GM12878 (cell line): ENCODE results near the gene GRK7. TPM values are rescaled to one million over a fixed set of nuclear protein-coding genes. Genes with fewer than 3 reads are reported as not detected.

Source experiments
- ATAC-seq: fragments of 200-7000 bp; cut with Tn5 transposase; 3 replicates; pipeline ENCODE4 v1.9.1; 2020; ENCODE audit warnings: mild to moderate bottlenecking, moderate library complexity
- BruUV-seq: library from RNA; stranded (reverse); fragments of 400-500 nt; replicated peaks from 2 replicates; lab custom pipeline; 2021; lab: Mats Ljungman, UMichigan
- CTCF ChIA-PET: fragments of 300-600 bp; sonication (Branson Sonifier 250); formaldehyde crosslinking; extraction: SDS; loops from one replicate; lab custom pipeline; 2021; ENCODE audit warnings: inconsistent platforms; lab: Yijun Ruan, JAX
- POLR2A ChIA-PET: fragments of 350-600 bp; formaldehyde crosslinking; extraction: SDS; loops from one replicate; lab custom pipeline; 2021; ENCODE audit warnings: inconsistent platforms; lab: Charles Lee
- RAD21 ChIA-PET: fragments of 300-600 bp; sonication (Branson Sonifier 250); formaldehyde crosslinking; loops from one replicate; lab custom pipeline; 2023; ENCODE audit warnings: antibody characterized with exemption; ENCODE audit not compliant: unreplicated experiment; lab: Charles Lee
- SMC1A ChIA-PET: fragments of 300-600 bp; sonication (Branson Sonifier 250); formaldehyde crosslinking; loops from one replicate; lab custom pipeline; 2023; ENCODE audit not compliant: unreplicated experiment, uncharacterized antibody; lab: Charles Lee
- DNase-seq: peaks from one replicate; pipeline ENCODE4 v3.0.0-alpha.2; 2011; ENCODE audit warnings: low read depth, low spot score
- FAIRE-seq: peaks from 3 replicates; lab custom pipeline; 2011; peaks lifted over from hg19 to GRCh38; lab: Jason Lieb, UNC
- H2AFZ ChIP-seq: 2 replicates; pipeline ENCODE4 v1.6.0; 2011; ENCODE audit warnings: low read depth, low read length, control low read depth; ENCODE audit not compliant: control insufficient read depth
- H3K27ac ChIP-seq: 2 replicates; pipeline ENCODE4 v1.5.1; 2011; ENCODE audit warnings: control low read depth; ENCODE audit not compliant: control insufficient read depth, insufficient read depth
- H3K27me3 ChIP-seq, 2 experiments: replicated peaks in 1 of 2; 2 replicates each; pipeline versions ENCODE4 v1.6.0 to v1.6.1; 2011; ENCODE audit warnings: low read length in 1 of 2; ENCODE audit not compliant: control insufficient read depth in 2 of 2, insufficient read depth in 2 of 2
- H3K36me3 ChIP-seq, 2 experiments: 2 replicates each; pipeline ENCODE4 v1.5.1; 2011; ENCODE audit warnings: low read length in 1 of 2; ENCODE audit not compliant: control insufficient read depth in 2 of 2, insufficient read depth in 2 of 2
- H3K4me1 ChIP-seq: 2 replicates; pipeline ENCODE4 v1.6.1; 2011; ENCODE audit warnings: mild to moderate bottlenecking, low read length, moderate library complexity, mixed read lengths; ENCODE audit not compliant: control insufficient read depth, insufficient read depth
- H3K4me2 ChIP-seq: 2 replicates; pipeline ENCODE4 v1.6.0; 2011; ENCODE audit warnings: control low read depth; ENCODE audit not compliant: control insufficient read depth, insufficient read depth
- H3K4me3 ChIP-seq: fragments of 200-600 bp; sonication (generic); 2 replicates; pipeline ENCODE4 v1.5.1; 2016
- H3K79me2 ChIP-seq: 2 replicates; pipeline ENCODE4 v1.6.0; 2011; ENCODE audit warnings: low read length; ENCODE audit not compliant: control insufficient read depth, insufficient read depth
- H3K9ac ChIP-seq: 2 replicates; pipeline ENCODE4 v1.8.0; 2011; ENCODE audit warnings: low read length, control low read depth, mixed read lengths; ENCODE audit not compliant: control insufficient read depth, insufficient read depth
- H3K9me3 ChIP-seq: replicated peaks from 3 replicates; pipeline ENCODE4 v1.5.1; 2011; ENCODE audit warnings: mild to moderate bottlenecking, low read length; ENCODE audit not compliant: control insufficient read depth, insufficient read depth
- H4K20me1 ChIP-seq: 2 replicates; pipeline ENCODE4 v1.6.0; 2011; ENCODE audit not compliant: control insufficient read depth, insufficient read depth
- CREM ChIP-seq: IDR thresholded peaks from 2 replicates; pipeline ENCODE4 v1.6.1; 2014; ENCODE audit warnings: antibody characterized with exemption, low read depth
- CTCF ChIP-seq, 3 experiments: IDR thresholded peaks in 2 of 3; conservative IDR thresholded peaks in 1 of 3; 2 replicates each; pipeline ENCODE4 v1.5.1; 2011; ENCODE audit warnings: low read depth in 3 of 3, low read length in 3 of 3, mild to moderate bottlenecking in 3 of 3, control low read depth in 2 of 3, moderate library complexity in 2 of 3, inconsistent platforms in 1 of 3, mixed read lengths in 1 of 3; ENCODE audit not compliant: control insufficient read depth in 2 of 3, insufficient read depth in 1 of 3; ENCODE audit errors: extremely low read depth in 1 of 3
- ETV6 ChIP-seq, 2 experiments: fragments of 450-650 bp in 1 of 2; IDR thresholded peaks in 1 of 2; conservative IDR thresholded peaks in 1 of 2; 2 replicates each; pipeline ENCODE4 v1.6.1; 2014; ENCODE audit warnings: antibody characterized with exemption in 1 of 2, borderline replicate concordance in 1 of 2, low read depth in 1 of 2, mild to moderate bottlenecking in 1 of 2, moderate library complexity in 1 of 2
- FOXM1 ChIP-seq: IDR thresholded peaks from 2 replicates; pipeline ENCODE4 v1.6.1; 2012; ENCODE audit warnings: low read depth, mild to moderate bottlenecking, inconsistent platforms, low read length, moderate library complexity
- GATAD2B ChIP-seq: fragments of 450-650 bp; conservative IDR thresholded peaks from 2 replicates; pipeline ENCODE4 v1.6.1; 2017; ENCODE audit warnings: low read depth, mild to moderate bottlenecking, moderate library complexity
- HCFC1 ChIP-seq: fragments of 150-350 bp; IDR thresholded peaks from 2 replicates; pipeline ENCODE4 v1.6.1; 2014; ENCODE audit warnings: low read length
- IKZF2 ChIP-seq, 2 experiments: fragments of 450-650 bp; IDR thresholded peaks; 2 replicates each; pipeline ENCODE4 v1.6.1; 2017; ENCODE audit warnings: mild to moderate bottlenecking in 2 of 2, moderate library complexity in 2 of 2
- IRF4 ChIP-seq: IDR thresholded peaks from 2 replicates; pipeline ENCODE4 v1.6.1; 2011; ENCODE audit warnings: low read depth, low read length
- KAT2A ChIP-seq: conservative IDR thresholded peaks from 2 replicates; pipeline ENCODE4 v1.6.1; 2011; ENCODE audit warnings: low read depth, low read length; ENCODE audit not compliant: control insufficient read depth
- USF1 ChIP-seq: IDR thresholded peaks from 2 replicates; pipeline ENCODE4 v1.6.1; 2011; ENCODE audit warnings: borderline replicate concordance, low read depth, mild to moderate bottlenecking, moderate library complexity, mixed read lengths, low read length; ENCODE audit not compliant: insufficient read depth; ENCODE audit errors: extremely low read length
- ZBTB33 ChIP-seq: fragments of 450-650 bp; IDR thresholded peaks from 2 replicates; pipeline ENCODE4 v1.6.1; 2017; ENCODE audit warnings: mild to moderate bottlenecking
- ZNF687 ChIP-seq: fragments of 450-650 bp; IDR thresholded peaks from 2 replicates; pipeline ENCODE4 v1.6.1; 2017; ENCODE audit warnings: mild to moderate bottlenecking, moderate library complexity
- WGBS: methylation state at CpG from one replicate; pipeline ENCODE4 v1.1.6; 2016; ENCODE audit warnings: low lambda C conversion rate; ENCODE audit not compliant: insufficient replicate concordance, insufficient coverage; ENCODE audit errors: missing lambda C conversion rate; 5-methylcytosine and 5-hydroxymethylcytosine counted together
- in situ Hi-C: fragments of 300-500 bp; cut with MboI; formaldehyde crosslinking; loops from 9 replicates; pipeline ENCODE4 v1.14.3; 2018; ENCODE audit warnings: mixed read lengths
- intact Hi-C: fragments of 100-400 bp; cut with micrococcal nuclease; formaldehyde crosslinking; loops from one replicate; pipeline ENCODE4 v1.14.2; 2022; ENCODE audit not compliant: unreplicated experiment
- polyA plus RNA-seq, 11 experiments: library from polyadenylated mRNA; depleted of rRNA in 4 of 11; unstranded in 6 of 11; stranded (reverse) in 5 of 11; fragments of >200 nt; fragmentation: Nextera tagmentation in 4 of 11; fragmentation: Illumina TruSeq in 1 of 11; extraction: Ambion mirVana in 4 of 11; extraction: Trizol in 1 of 11; gene quantifications; 1 replicate in 1 of 11; 2 replicates in 10 of 11; pipeline versions ENCODE4 v1.2.1 to v1.2.3, GENCODE V29; 2011 to 2016; ENCODE audit warnings: inconsistent platforms in 2 of 11, missing spikeins in 2 of 11, low read depth in 1 of 11
- total RNA-seq, 4 experiments: library from RNA; depleted of rRNA in 3 of 4; stranded (reverse); fragments of >200 nt in 3 of 4; fragmentation: Illumina TruSeq in 1 of 4; extraction: Trizol in 1 of 4; gene quantifications; 2 replicates each; pipeline versions ENCODE4 v1.2.1 to v1.2.3, GENCODE V29; 2013 to 2021

Gene GRK7
- total and polyA plus RNA-seq, 10 of the 15 experiments (the other 5 are each of a cell fraction or from before 2014, with no cell fraction given) = not detected

- H3K27ac ChIP-seq = no peak overlapping the region
- in situ Hi-C loops = no loop called here
- H3K9ac ChIP-seq = no peak overlapping the region
- no peaks in the 10 kb centered on the region for H3K79me2 ChIP-seq
- H3K27me3 ChIP-seq = no peaks in the 10 kb centered on the region
- ChIA-PET CTCF (interaction anchor here (0.7 kb wide), 1 partner anchor 848 kb away, joined by 3 read pairs; no protein-coding TSS in a partner anchor), RAD21 (no interaction called here), SMC1A (no interaction called here), POLR2A (no interaction called here)
- no peak for ATAC-seq
- H3K4me2 ChIP-seq = no peak overlapping the region
- H4K20me1 ChIP-seq = no peaks in the 10 kb centered on the region
- no peak for FAIRE-seq
- no peak overlapping the region for H2AFZ ChIP-seq
- no peak for DNase-seq
- whole genome bisulfite sequencing = 0% methylated on average over 1 of the region's 1 CpG
- no peaks in the 10 kb centered on the region for H3K4me1 ChIP-seq
- TF ChIP-seq CREM (no peak), ZNF687 (no peak), ETV6 (conservative IDR thresholded peaks at IDR 0.05 in 1 of 2, IDR thresholded peaks at IDR 0.05 in 1 of 2; ENCODE audit: borderline replicate concordance in 1 of 2, low read depth in 1 of 2) (no peak), USF1 (no peak), KAT2A (no peak), IKZF2 (IDR thresholded peaks at IDR 0.05) (no peak), CTCF (IDR thresholded peaks at IDR 0.05 in 2 of 3, conservative IDR thresholded peaks at IDR 0.05 in 1 of 3; ENCODE audit: control insufficient read depth in 2 of 3, extremely low read depth in 1 of 3, insufficient read depth in 1 of 3, low read depth in 3 of 3, low read length in 3 of 3) (no peak), FOXM1 (no peak), IRF4 (no peak), ZBTB33 (no peak), HCFC1 (no peak), GATAD2B (no peak)
- H3K9me3 ChIP-seq = no peaks in the 10 kb centered on the region
- BruUV-seq = no TSS peak
- no peak overlapping the region for H3K4me3 ChIP-seq
- intact Hi-C loops = no loop called here
- H3K36me3 ChIP-seq = no peaks in the 10 kb centered on the region
Observed at GRCh38 chr3:141714671-141715070, 48.5 kb upstream of the GRK7 start.
